Measurements from ENCODE around the gene TAOK3.
"Not testable (repeated sequence)": the region's sequence is repeated elsewhere in the genome, so short reads cannot be mapped to it uniquely, and the experiment has no call there.

Gene TAOK3

DNA sequence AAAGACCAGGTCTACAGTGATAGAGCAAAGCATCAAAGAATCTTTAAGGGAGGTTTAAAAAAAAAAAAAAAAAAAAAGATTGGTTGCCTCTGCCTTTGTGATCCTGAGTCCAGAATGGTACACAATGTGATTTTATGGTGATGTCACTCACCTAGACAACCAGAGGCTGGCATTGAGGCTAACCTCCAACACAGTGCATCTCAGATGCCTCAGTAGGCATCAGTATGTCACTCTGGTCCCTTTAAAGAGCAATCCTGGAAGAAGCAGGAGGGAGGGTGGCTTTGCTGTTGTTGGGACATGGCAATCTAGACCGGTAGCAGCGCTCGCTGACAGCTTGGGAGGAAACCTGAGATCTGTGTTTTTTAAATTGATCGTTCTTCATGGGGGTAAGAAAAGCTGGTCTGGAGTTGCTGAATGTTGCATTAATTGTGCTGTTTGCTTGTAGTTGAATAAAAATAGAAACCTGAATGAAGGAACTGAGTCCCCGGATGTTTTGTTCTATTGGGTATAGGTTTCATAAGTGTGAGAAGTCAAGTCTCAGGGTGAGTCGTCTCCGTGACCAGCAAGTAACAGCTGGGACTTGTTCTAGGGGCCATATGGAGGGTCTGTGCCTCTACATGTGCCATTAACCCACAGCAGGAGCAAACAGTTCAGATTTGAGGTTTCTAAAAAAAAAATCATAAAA, 227.5 kb downstream of the TAOK3 start:
- DNase-seq (ENCODE audit: insufficient read length, low spot score) (no peak), FAIRE-seq (no peak)
- no peak for TF ChIP-seq CTCF (IDR thresholded peaks at IDR 0.05; ENCODE audit: insufficient read depth, missing control alignments)

- FAIRE-seq, result no peak
- DNase-seq (ENCODE audit: insufficient read length, low spot score), result no peak
- TF ChIP-seq CTCF (IDR thresholded peaks at IDR 0.05; ENCODE audit: insufficient read depth, missing control alignments), result no peak
Observed at GRCh38 chr12:118144499-118144898, 228.2 kb downstream of the TAOK3 start.

DNA sequence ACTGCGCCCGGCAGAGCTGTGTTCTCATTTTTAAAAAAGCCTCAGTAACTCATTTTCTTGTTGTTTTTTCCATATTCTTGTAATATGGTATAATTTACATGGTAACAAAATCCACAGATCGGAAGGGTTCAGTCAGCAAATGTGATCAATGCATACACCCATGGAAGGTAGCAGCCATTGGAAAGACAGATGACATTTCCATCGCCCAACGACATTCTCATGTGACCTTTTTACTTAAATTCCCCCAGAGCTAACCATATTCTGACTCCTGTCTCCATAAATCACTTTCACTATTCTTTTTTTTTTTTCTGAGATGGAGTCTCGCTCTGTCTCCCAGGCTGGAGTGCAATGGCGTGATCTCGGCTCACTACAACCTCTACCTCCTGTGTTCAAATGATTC, 231.9 kb downstream of the TAOK3 start:
- no peak for TF ChIP-seq CTCF (IDR thresholded peaks at IDR 0.05; ENCODE audit: insufficient read depth, missing control alignments)
- no peak for DNase-seq (ENCODE audit: insufficient read length, low spot score)
- no peak for FAIRE-seq

- TF ChIP-seq CTCF (IDR thresholded peaks at IDR 0.05; ENCODE audit: insufficient read depth, missing control alignments), result no peak
- no peak for FAIRE-seq
- DNase-seq (ENCODE audit: insufficient read length, low spot score), result no peak
Observed at GRCh38 chr12:118137148-118137678, 235.5 kb downstream of the TAOK3 start.

DNA sequence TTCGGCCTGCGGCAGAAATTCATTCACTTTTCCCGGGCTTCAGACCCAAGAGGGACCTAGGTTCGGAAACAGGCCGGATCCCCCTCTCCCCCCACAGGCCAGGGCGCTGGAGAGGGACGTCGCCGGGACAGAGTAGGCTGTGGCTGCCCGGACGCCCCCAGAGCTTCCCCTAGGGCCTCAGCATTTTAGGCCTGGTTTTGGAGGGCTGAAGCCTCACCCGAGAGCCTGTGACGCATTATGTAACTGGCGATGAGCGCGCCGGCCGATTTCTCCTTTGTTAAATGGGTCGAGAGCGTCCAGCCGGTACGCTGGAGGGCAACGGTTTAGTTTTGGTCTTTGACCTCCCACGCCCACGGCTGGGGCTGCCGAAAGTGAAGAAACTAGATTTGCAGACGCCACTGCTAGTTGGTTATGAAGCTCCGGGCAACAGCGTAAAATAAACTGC, 236.1 kb downstream of the TAOK3 start:
- no peak for TF ChIP-seq CTCF (IDR thresholded peaks at IDR 0.05; ENCODE audit: insufficient read depth, missing control alignments)
- FAIRE-seq (no peak), DNase-seq (ENCODE audit: insufficient read length, low spot score) (no peak)

GRCh38 chr12:118135788-118136558, 236.7 kb downstream of the TAOK3 start, which contains the start of gene PEBP1:
PEBP1 (plus strand) TSS chr12:118136124; CDS start chr12:118136210, 86 bp downstream.
- no peak for FAIRE-seq
- DNase-seq (ENCODE audit: insufficient read length, low spot score), result peak; percentile 93
- no peak for TF ChIP-seq CTCF (IDR thresholded peaks at IDR 0.05; ENCODE audit: insufficient read depth, missing control alignments)

DNA sequence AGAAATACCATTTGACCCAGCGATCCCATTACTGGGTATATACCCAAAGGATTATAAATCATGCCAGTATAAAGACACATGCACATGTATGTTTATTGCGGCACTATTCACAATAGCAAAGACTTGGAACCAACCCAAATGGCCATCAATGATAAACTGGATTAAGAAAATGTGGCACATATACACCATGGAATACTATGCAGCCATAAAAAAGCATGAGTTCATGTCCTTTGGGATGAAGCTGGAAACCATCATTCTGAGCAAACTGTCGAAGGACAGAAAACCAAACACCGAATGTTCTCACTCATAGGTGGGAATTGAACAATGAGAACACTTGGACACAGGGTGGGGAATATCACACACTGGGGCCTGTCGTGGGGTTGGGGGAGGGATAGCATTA, 243.3 kb downstream of the TAOK3 start:
- DNase-seq (ENCODE audit: insufficient read length, low spot score); FAIRE-seq: not testable (repeated sequence)

All from D721Med (cell line).